Glomerular endothelial cell (primary cell): ENCODE measurements around the gene CACNA2D1. TPM values are rescaled to one million over a fixed set of nuclear protein-coding genes. Genes with fewer than 3 reads are reported as not detected.
"Not testable (repeated sequence)": the region's sequence is repeated elsewhere in the genome, so short reads cannot be mapped to it uniquely, and the experiment has no call there.

Experiments used
- DNase-seq: peaks from one replicate; pipeline ENCODE4 v3.0.0-alpha.2; 2011; ENCODE audit warnings: low read depth, low spot score; ENCODE audit errors: extremely low read depth
- total RNA-seq: library from RNA; depleted of rRNA; stranded (reverse); fragments of >200 nt; gene quantifications from 2 replicates; pipeline ENCODE4 v1.2.3, GENCODE V29; 2015

The CACNA2D1 gene
- total RNA-seq, 1 donor from 2014 or later = 26.2 TPM

- DNase-seq = no peak
Measured at GRCh38 chr7:82175319-82175718, 268.3 kb downstream of the CACNA2D1 start.

GRCh38 chr7:82173400-82174021 is 270.1 kb downstream of the CACNA2D1 start:
- no peak for DNase-seq

GRCh38 chr7:82172881-82173280 is 270.7 kb downstream of the CACNA2D1 start:
- no peak for DNase-seq

- DNase-seq = no peak
Measured at GRCh38 chr7:82172017-82172416, 271.6 kb downstream of the CACNA2D1 start.

- no peak for DNase-seq
Measured at GRCh38 chr7:82167558-82168314, 275.8 kb downstream of the CACNA2D1 start.

GRCh38 chr7:82166260-82167015 is 277.1 kb downstream of the CACNA2D1 start:
- DNase-seq = no peak

GRCh38 chr7:82164813-82165212 is 278.8 kb downstream of the CACNA2D1 start:
- DNase-seq = no peak

- DNase-seq = no peak
Measured at GRCh38 chr7:82164410-82164809, 279.2 kb downstream of the CACNA2D1 start.

- DNase-seq = no peak
Measured at GRCh38 chr7:82163586-82163985, 280.0 kb downstream of the CACNA2D1 start.

- no peak for DNase-seq
Measured at GRCh38 chr7:82162289-82162688, 281.3 kb downstream of the CACNA2D1 start.

GRCh38 chr7:82158327-82158726 is 285.2 kb downstream of the CACNA2D1 start:
- no peak for DNase-seq

- no peak for DNase-seq
Measured at GRCh38 chr7:82156893-82157292, 286.7 kb downstream of the CACNA2D1 start.

GRCh38 chr7:82156168-82156567 is 287.4 kb downstream of the CACNA2D1 start:
- no peak for DNase-seq

- no peak for DNase-seq
Measured at GRCh38 chr7:82154728-82155127, 288.8 kb downstream of the CACNA2D1 start.

- DNase-seq = no peak
Measured at GRCh38 chr7:82153776-82154175, 289.8 kb downstream of the CACNA2D1 start.

GRCh38 chr7:82152858-82153257 is 290.7 kb downstream of the CACNA2D1 start:
- no peak for DNase-seq

GRCh38 chr7:82146491-82146890 is 297.1 kb downstream of the CACNA2D1 start:
- DNase-seq = no peak

GRCh38 chr7:82142263-82142864 is 301.2 kb downstream of the CACNA2D1 start:
- no peak for DNase-seq

- no peak for DNase-seq
Measured at GRCh38 chr7:82141427-82141826, 302.1 kb downstream of the CACNA2D1 start.

- DNase-seq = not testable (repeated sequence)
Measured at GRCh38 chr7:82140608-82141007, 303.0 kb downstream of the CACNA2D1 start.

GRCh38 chr7:82131215-82131614 is 312.4 kb downstream of the CACNA2D1 start:
- no peak for DNase-seq
